ENCODE data around the gene NCKAP5. TPM values are rescaled to one million over a fixed set of nuclear protein-coding genes. Genes with fewer than 3 reads are reported as not detected.

NCKAP5 gene
- total and polyA plus RNA-seq, 2 of the 8 experiments (the other 6 are each of a cell fraction or from before 2014, with no cell fraction given) = 0.27 to 0.86 TPM

DNA sequence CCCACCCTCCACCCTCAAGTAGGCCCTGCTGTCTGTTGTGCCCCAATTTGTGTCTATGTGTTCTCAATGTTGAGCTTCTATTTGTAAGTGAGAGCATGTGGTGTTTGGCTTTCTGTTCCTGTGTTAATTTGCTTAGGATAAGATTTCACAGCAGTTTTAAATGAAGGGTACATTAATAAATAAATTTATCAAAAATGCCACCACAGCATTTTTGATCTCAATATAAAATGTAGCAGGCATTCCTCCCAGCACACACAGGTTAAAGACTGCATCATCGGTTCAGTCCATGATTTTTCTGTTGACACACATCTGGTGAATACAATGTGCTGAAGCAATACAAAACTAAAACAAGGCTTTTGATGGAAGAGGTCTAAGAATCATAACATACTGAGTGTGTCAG is 486.2 kb downstream of the NCKAP5 start:
- Histone ChIP-seq H3K56ac (replicated peaks; ENCODE audit: insufficient read length, low read depth, low read length) (no peak overlapping the region), H3K4me3 (ENCODE audit: extremely low read depth in 1 of 4, insufficient read depth in 2 of 4, low read depth in 3 of 4, low read length in 4 of 4) (no peak overlapping the region), H3K36me3 (ENCODE audit: control insufficient read depth in 2 of 4, insufficient read depth in 4 of 4, low read length in 3 of 4) (no peaks in the 10 kb centered on the region), H3K4ac (replicated peaks; ENCODE audit: insufficient read length, low read depth, low read length) (no peak overlapping the region), H4K20me1 (replicated peaks in 1 of 2; ENCODE audit: control insufficient read depth in 1 of 2, insufficient read depth in 2 of 2, low read length in 2 of 2) (no peaks in the 10 kb centered on the region), H2BK15ac (ENCODE audit: low read length) (no peak overlapping the region), H3K18ac (ENCODE audit: extremely low read depth, low read length) (no peak overlapping the region), H2AFZ (ENCODE audit: low read length) (no peak overlapping the region), H3K27me3 (replicated peaks in 1 of 4; ENCODE audit: control insufficient read depth in 3 of 4, extremely low read depth in 1 of 4, insufficient read depth in 3 of 4, low read length in 3 of 4) (peaks cover 0 to 1% (median 0%) of the 10 kb centered on the region in 4 experiments; a peak in 1 of 7 replicates), H4K5ac (ENCODE audit: insufficient read length, low read depth, low read length) (no peak overlapping the region), H2BK12ac (ENCODE audit: low read depth, low read length) (no peak overlapping the region), H2BK120ac (replicated peaks; ENCODE audit: low read depth, low read length) (no peak overlapping the region), H3K79me1 (ENCODE audit: low read depth, low read length) (no peaks in the 10 kb centered on the region), H3K79me2 (ENCODE audit: control insufficient read depth in 1 of 2, insufficient read depth in 2 of 2, low read length in 2 of 2) (no peaks in the 10 kb centered on the region), H4K8ac (ENCODE audit: extremely low read depth, insufficient read depth, low read length) (no peak overlapping the region), H2AK5ac (ENCODE audit: low read depth, low read length) (no peak overlapping the region), H3K4me1 (replicated peaks in 1 of 4; ENCODE audit: control insufficient read depth in 3 of 4, insufficient read depth in 4 of 4, low read length in 3 of 4) (no peaks in the 10 kb centered on the region), H3K4me2 (ENCODE audit: insufficient read depth in 1 of 2, low read depth in 2 of 2, low read length in 2 of 2) (no peak overlapping the region), H3K27ac (ENCODE audit: low read depth, low read length) (no peak overlapping the region), H3K9me3 (ENCODE audit: insufficient read depth in 2 of 2, low read depth in 1 of 2, low read length in 1 of 2) (no peaks in the 10 kb centered on the region), H4K91ac (replicated peaks; ENCODE audit: insufficient read length, low read length) (no peak overlapping the region), H3K14ac (ENCODE audit: insufficient read length) (no peak overlapping the region), H2BK5ac (ENCODE audit: low read depth, low read length) (no peak overlapping the region), H3K23ac (ENCODE audit: insufficient read length) (no peak overlapping the region), H3K23me2 (ENCODE audit: low read depth, low read length) (no peaks in the 10 kb centered on the region), H3K9ac (replicated peaks in 1 of 4; ENCODE audit: extremely low read depth in 1 of 4, low read depth in 3 of 4, low read length in 3 of 4) (no peak overlapping the region), H2BK20ac (ENCODE audit: low read length) (no peak overlapping the region)
- ChIA-PET POLR2A (ENCODE audit: partially characterized antibody) (no interaction called here), CTCF (ENCODE audit: partially characterized antibody) (no interaction called here)
- no peak for DNase-seq (ENCODE audit: low read depth in 1 of 2, low spot score in 2 of 2)
- no peak for FAIRE-seq
- WGBS, 2 experiments (ENCODE audit: extremely low coverage in 1 of 2, insufficient coverage in 1 of 2, insufficient read length in 1 of 2, insufficient replicate concordance in 2 of 2, low coverage in 1 of 2, low lambda C conversion rate in 2 of 2, missing lambda C conversion rate in 1 of 2) = 94% methylated on average over 1 of the region's 1 CpG; no CpG with 5 or more reads in 1 of the 2 experiments
- TF ChIP-seq GABPA (IDR thresholded peaks at IDR 0.05; ENCODE audit: borderline replicate concordance, insufficient read depth, low read length) = no peak
- TF ChIP-seq, protein P1, sequence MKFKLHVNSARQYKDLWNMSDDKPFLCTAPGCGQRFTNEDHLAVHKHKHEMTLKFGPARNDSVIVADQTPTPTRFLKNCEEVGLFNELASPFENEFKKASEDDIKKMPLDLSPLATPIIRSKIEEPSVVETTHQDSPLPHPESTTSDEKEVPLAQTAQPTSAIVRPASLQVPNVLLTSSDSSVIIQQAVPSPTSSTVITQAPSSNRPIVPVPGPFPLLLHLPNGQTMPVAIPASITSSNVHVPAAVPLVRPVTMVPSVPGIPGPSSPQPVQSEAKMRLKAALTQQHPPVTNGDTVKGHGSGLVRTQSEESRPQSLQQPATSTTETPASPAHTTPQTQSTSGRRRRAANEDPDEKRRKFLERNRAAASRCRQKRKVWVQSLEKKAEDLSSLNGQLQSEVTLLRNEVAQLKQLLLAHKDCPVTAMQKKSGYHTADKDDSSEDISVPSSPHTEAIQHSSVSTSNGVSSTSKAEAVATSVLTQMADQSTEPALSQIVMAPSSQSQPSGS (IDR thresholded peaks at IDR 0.05; ENCODE audit: low read length) = no peak
- no peak for TF ChIP-seq CBX8 (IDR thresholded peaks at IDR 0.05; ENCODE audit: borderline replicate concordance, low read depth, low read length)
- TF ChIP-seq KDM4A (IDR thresholded peaks at IDR 0.05; ENCODE audit: low read depth, low read length, severe bottlenecking) = no peak
- TF ChIP-seq SRF (IDR thresholded peaks at IDR 0.05; ENCODE audit: low read depth, low read length) = no peak
- no peak for TF ChIP-seq SUZ12 (IDR thresholded peaks at IDR 0.05; ENCODE audit: low read length)
- no peak for TF ChIP-seq RFX5 (IDR thresholded peaks at IDR 0.05; ENCODE audit: borderline replicate concordance, low read depth, low read length)
- TF ChIP-seq CEBPB (IDR thresholded peaks at IDR 0.05; ENCODE audit: low read depth, low read length) = no peak
- TF ChIP-seq CREB1 (IDR thresholded peaks at IDR 0.05) = no peak
